ENCODE measurements around the gene WFDC2.
A peak's percentile ranks its signal among the peaks of the same experiment; 100 is the strongest.

GRCh38 chr20:45456632-45457031, 12.9 kb upstream of the WFDC2 start:
- TF ChIP-seq CTCF (IDR thresholded peaks at IDR 0.05; ENCODE audit: low read length) = peak; percentile 49
- no peak for TF ChIP-seq EZH2phosphoT487 (IDR thresholded peaks at IDR 0.05; ENCODE audit: low read length)
- no peak for TF ChIP-seq EZH2 (optimal IDR thresholded peaks at IDR 0.05; ENCODE audit: low read depth, low read length)

Measured in MM.1S (cell line).